Ishikawa (cell line): ENCODE results near the gene MED13L.

ENCODE experiments used
- CEBPB ChIP-seq: IDR thresholded peaks from 2 replicates; pipeline ENCODE4 v1.6.1; 2012
- CREB1 ChIP-seq: IDR thresholded peaks from 2 replicates; pipeline ENCODE4 v1.6.1; 2012; ENCODE audit warnings: low read depth
- EGR1 ChIP-seq: IDR thresholded peaks from 2 replicates; pipeline ENCODE4 v1.6.1; 2012
- EP300 ChIP-seq: IDR thresholded peaks from 2 replicates; pipeline ENCODE4 v1.6.1; 2012; ENCODE audit warnings: borderline replicate concordance
- FOXM1 ChIP-seq: IDR thresholded peaks from 2 replicates; pipeline ENCODE4 v1.6.1; 2012; ENCODE audit warnings: low read depth, borderline replicate concordance
- RAD21 ChIP-seq: IDR thresholded peaks from 2 replicates; pipeline ENCODE4 v1.6.1; 2012; ENCODE audit warnings: low read depth
- TCF12 ChIP-seq: IDR thresholded peaks from 2 replicates; pipeline ENCODE4 v1.6.1; 2012; ENCODE audit warnings: low read depth
- TEAD4 ChIP-seq: IDR thresholded peaks from 2 replicates; pipeline ENCODE4 v1.6.1; 2012
- YY1 ChIP-seq: IDR thresholded peaks from 2 replicates; pipeline ENCODE4 v1.6.1; 2012; ENCODE audit warnings: low read depth
- TF ChIP-seq, protein P1 (sequence below): IDR thresholded peaks from 2 replicates; pipeline ENCODE4 v1.6.1; 2012
- TF ChIP-seq, protein P2 (sequence below): IDR thresholded peaks from 2 replicates; pipeline ENCODE4 v1.6.1; 2012
- TF ChIP-seq, protein P3 (sequence below): IDR thresholded peaks from 2 replicates; pipeline ENCODE4 v1.6.1; 2012; ENCODE audit warnings: low read depth, mild to moderate bottlenecking

DNA sequence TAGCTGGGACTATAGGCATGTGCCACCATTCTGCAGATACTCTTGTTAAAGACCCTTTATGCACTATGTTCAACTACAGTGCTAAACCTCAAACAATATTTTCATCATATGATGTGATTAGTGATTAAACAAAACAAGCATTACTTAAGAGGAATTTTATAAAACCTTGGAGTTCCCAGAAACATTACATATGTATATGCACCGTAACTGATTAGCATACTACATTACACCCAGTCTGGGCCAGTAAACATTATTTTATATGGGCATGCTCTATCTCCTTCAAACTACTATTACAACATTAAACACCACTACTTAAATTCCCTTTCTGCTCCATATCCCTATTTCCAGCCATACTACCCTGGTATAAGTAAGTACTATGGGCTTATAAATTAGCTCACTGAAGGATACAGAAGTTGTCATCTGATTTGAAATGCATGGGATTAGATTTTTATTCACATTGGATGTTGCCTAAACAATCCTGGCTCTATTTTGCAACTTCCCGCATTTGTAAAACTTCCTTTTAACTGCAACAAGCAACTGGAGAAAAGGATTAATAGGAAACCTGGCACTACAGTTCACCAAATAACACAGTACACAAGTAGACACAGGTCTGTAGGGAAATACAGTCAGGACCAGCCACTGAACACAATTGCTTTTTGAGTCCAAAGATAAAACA is 205.8 kb downstream of the MED13L start:
- no peak for TF ChIP-seq FOXM1
- no peak for TF ChIP-seq CREB1
- no peak for TF ChIP-seq YY1
- no peak for TF ChIP-seq EP300
- no peak for TF ChIP-seq TEAD4
- TF ChIP-seq EGR1, result no peak
- TF ChIP-seq, protein P1, sequence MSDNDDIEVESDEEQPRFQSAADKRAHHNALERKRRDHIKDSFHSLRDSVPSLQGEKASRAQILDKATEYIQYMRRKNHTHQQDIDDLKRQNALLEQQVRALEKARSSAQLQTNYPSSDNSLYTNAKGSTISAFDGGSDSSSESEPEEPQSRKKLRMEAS, result no peak
- TF ChIP-seq, protein P2, sequence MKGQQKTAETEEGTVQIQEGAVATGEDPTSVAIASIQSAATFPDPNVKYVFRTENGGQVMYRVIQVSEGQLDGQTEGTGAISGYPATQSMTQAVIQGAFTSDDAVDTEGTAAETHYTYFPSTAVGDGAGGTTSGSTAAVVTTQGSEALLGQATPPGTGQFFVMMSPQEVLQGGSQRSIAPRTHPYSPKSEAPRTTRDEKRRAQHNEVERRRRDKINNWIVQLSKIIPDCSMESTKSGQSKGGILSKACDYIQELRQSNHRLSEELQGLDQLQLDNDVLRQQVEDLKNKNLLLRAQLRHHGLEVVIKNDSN, result no peak
- TF ChIP-seq RAD21, result no peak
- TF ChIP-seq, protein P3, sequence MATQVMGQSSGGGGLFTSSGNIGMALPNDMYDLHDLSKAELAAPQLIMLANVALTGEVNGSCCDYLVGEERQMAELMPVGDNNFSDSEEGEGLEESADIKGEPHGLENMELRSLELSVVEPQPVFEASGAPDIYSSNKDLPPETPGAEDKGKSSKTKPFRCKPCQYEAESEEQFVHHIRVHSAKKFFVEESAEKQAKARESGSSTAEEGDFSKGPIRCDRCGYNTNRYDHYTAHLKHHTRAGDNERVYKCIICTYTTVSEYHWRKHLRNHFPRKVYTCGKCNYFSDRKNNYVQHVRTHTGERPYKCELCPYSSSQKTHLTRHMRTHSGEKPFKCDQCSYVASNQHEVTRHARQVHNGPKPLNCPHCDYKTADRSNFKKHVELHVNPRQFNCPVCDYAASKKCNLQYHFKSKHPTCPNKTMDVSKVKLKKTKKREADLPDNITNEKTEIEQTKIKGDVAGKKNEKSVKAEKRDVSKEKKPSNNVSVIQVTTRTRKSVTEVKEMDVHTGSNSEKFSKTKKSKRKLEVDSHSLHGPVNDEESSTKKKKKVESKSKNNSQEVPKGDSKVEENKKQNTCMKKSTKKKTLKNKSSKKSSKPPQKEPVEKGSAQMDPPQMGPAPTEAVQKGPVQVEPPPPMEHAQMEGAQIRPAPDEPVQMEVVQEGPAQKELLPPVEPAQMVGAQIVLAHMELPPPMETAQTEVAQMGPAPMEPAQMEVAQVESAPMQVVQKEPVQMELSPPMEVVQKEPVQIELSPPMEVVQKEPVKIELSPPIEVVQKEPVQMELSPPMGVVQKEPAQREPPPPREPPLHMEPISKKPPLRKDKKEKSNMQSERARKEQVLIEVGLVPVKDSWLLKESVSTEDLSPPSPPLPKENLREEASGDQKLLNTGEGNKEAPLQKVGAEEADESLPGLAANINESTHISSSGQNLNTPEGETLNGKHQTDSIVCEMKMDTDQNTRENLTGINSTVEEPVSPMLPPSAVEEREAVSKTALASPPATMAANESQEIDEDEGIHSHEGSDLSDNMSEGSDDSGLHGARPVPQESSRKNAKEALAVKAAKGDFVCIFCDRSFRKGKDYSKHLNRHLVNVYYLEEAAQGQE, result no peak
- no peak for TF ChIP-seq TCF12
- no peak for TF ChIP-seq CEBPB
